Measurements from ENCODE around the gene PLXNB1. TPM values are rescaled to one million over a fixed set of nuclear protein-coding genes. Genes with fewer than 3 reads are reported as not detected.

The PLXNB1 gene
- total RNA-seq, 1 experiment from 2014 or later: 149 TPM

DNA sequence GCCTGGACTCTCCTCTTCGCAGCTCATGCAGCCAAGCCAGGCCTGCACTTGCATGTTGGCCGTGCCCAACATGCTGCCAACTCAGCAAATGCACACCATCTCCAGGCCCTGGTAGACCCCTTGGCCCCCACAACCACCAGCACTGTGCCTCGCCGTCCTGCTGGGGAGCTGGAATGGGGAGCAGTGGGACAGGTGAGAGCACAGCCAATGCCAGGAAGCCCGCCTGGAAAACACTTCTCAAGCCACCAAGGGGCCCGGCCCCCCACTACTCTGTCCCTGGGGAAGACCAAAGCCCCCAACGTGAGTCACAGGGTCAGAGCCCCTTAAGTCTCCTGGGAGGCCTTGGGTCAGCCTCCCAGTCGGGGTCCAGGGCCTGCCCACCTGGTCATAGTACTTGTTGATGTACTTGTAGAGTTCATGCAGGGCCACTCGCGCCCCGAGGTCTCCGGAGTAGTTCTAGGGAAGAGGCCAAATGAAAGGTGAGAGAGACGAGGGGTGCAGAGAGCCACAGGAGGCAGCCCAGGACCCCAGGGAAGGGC lies 24.5 kb downstream of the PLXNB1 start:
- ChIA-PET POLR2A (no interaction called here), CTCF (interaction anchor here (12.8 kb wide), 1 partner anchor 29 kb away, joined by 405 read pairs; no protein-coding TSS in a partner anchor)
- peak overlapping the region; percentile 37 for H3K27ac Mint-ChIP-seq (ENCODE audit: unreplicated experiment)
- TF ChIP-seq, protein P1, sequence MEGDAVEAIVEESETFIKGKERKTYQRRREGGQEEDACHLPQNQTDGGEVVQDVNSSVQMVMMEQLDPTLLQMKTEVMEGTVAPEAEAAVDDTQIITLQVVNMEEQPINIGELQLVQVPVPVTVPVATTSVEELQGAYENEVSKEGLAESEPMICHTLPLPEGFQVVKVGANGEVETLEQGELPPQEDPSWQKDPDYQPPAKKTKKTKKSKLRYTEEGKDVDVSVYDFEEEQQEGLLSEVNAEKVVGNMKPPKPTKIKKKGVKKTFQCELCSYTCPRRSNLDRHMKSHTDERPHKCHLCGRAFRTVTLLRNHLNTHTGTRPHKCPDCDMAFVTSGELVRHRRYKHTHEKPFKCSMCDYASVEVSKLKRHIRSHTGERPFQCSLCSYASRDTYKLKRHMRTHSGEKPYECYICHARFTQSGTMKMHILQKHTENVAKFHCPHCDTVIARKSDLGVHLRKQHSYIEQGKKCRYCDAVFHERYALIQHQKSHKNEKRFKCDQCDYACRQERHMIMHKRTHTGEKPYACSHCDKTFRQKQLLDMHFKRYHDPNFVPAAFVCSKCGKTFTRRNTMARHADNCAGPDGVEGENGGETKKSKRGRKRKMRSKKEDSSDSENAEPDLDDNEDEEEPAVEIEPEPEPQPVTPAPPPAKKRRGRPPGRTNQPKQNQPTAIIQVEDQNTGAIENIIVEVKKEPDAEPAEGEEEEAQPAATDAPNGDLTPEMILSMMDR (IDR thresholded peaks at IDR 0.05; ENCODE audit: insufficient read depth in 1 of 2, low read depth in 1 of 2, low read length in 1 of 2, severe bottlenecking in 1 of 2, unreplicated experiment in 1 of 2): no peak
- no peak for DNase-seq
- Histone ChIP-seq H3K27me3 (replicated peaks; ENCODE audit: control insufficient read depth, insufficient read depth, low read length) (no peaks in the 10 kb centered on the region), H3K36me3 (ENCODE audit: control insufficient read depth, insufficient read depth, low read length) (peaks cover 6% of the 10 kb centered on the region), H3K4me1 (no peaks in the 10 kb centered on the region), H3K4me3 (ENCODE audit: low read depth, low read length) (no peak overlapping the region), H3K9me3 (no peaks in the 10 kb centered on the region)
- no peaks in the 10 kb centered on the region for H3K4me1 Mint-ChIP-seq (ENCODE audit: low read depth, unreplicated experiment)
- H3K27me3 Mint-ChIP-seq (ENCODE audit: insufficient read depth, unreplicated experiment): no peaks in the 10 kb centered on the region
- intact Hi-C loops (cut with micrococcal nuclease; ENCODE audit: unreplicated experiment): no loop called here
- H3K36me3 Mint-ChIP-seq (ENCODE audit: insufficient read depth, unreplicated experiment): peaks cover 75% of the 10 kb centered on the region
- no peaks in the 10 kb centered on the region for H3K9me3 Mint-ChIP-seq (ENCODE audit: unreplicated experiment)
- BruUV-seq (replicated peaks): no TSS peak
- no peak overlapping the region for H3K4me3 Mint-ChIP-seq (ENCODE audit: unreplicated experiment)

DNA sequence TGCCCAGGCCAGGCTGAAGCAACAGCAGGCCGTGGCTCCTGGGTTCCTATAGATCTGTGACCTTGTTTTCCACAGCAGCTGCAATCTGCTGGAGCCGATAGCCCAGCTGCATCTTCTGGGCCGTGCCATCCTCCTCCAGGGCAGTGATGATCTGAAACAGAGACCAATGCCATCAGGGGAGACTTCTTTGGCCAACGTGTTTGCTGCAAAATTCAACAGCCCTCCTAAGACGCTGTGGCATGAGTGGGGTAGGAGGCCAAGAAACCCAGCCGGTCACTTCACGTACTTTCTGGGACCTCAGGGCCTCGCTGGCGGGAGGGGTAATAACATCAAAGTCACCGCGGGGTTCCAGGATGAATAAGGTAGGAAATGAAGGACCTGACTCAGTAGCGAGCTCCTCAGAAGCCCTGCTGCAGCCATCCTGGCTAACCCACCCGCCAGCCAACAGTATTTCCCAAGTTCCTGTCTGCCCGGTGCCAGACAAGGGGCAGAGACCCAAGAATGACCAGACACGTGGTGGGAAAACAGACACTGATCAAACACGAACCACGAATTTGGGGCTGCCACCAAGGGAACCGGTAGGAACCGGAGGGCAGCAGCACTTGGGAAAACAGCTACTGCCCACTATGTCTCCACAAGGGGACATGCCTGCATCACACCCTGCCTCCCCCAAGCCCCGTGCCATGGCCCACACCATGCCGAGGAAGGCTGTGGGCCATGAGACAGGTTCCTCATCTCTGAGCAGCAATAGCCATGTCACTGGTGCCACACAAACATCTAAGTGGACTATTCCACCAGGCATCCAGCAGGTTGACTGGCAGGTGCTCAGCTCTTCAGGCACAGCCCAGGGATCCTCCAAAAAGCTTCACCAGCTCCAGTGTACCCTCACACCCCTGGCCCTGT lies 25.2 kb downstream of the PLXNB1 start:
- TF ChIP-seq, protein P1 (IDR thresholded peaks at IDR 0.05; ENCODE audit: insufficient read depth in 1 of 2, low read depth in 1 of 2, low read length in 1 of 2, severe bottlenecking in 1 of 2, unreplicated experiment in 1 of 2): no peak
- H3K4me3 ChIP-seq (ENCODE audit: low read depth, low read length): no peak overlapping the region
- H3K27me3 ChIP-seq (replicated peaks; ENCODE audit: control insufficient read depth, insufficient read depth, low read length): no peaks in the 10 kb centered on the region
- H3K4me3 Mint-ChIP-seq (ENCODE audit: unreplicated experiment): no peak overlapping the region
- CTCF ChIA-PET: interaction anchor here (12.8 kb wide), 1 partner anchor 30 kb away, joined by 405 read pairs; no protein-coding TSS in a partner anchor
- H3K27ac Mint-ChIP-seq (ENCODE audit: unreplicated experiment): no peak overlapping the region
- intact Hi-C loops (cut with micrococcal nuclease; ENCODE audit: unreplicated experiment): no loop called here
- H3K9me3 ChIP-seq: no peaks in the 10 kb centered on the region
- H3K4me1 ChIP-seq: no peaks in the 10 kb centered on the region
- H3K4me1 Mint-ChIP-seq (ENCODE audit: low read depth, unreplicated experiment): peaks cover 7% of the 10 kb centered on the region
- DNase-seq: peak in 1 of 2 experiments; percentile 23
- no peaks in the 10 kb centered on the region for H3K9me3 Mint-ChIP-seq (ENCODE audit: unreplicated experiment)
- H3K36me3 ChIP-seq (ENCODE audit: control insufficient read depth, insufficient read depth, low read length): peaks cover 5% of the 10 kb centered on the region
- H3K36me3 Mint-ChIP-seq (ENCODE audit: insufficient read depth, unreplicated experiment): peaks cover 69% of the 10 kb centered on the region
- POLR2A ChIA-PET: no interaction called here
- no TSS peak for BruUV-seq (replicated peaks)
- no peaks in the 10 kb centered on the region for H3K27me3 Mint-ChIP-seq (ENCODE audit: insufficient read depth, unreplicated experiment)

DNA sequence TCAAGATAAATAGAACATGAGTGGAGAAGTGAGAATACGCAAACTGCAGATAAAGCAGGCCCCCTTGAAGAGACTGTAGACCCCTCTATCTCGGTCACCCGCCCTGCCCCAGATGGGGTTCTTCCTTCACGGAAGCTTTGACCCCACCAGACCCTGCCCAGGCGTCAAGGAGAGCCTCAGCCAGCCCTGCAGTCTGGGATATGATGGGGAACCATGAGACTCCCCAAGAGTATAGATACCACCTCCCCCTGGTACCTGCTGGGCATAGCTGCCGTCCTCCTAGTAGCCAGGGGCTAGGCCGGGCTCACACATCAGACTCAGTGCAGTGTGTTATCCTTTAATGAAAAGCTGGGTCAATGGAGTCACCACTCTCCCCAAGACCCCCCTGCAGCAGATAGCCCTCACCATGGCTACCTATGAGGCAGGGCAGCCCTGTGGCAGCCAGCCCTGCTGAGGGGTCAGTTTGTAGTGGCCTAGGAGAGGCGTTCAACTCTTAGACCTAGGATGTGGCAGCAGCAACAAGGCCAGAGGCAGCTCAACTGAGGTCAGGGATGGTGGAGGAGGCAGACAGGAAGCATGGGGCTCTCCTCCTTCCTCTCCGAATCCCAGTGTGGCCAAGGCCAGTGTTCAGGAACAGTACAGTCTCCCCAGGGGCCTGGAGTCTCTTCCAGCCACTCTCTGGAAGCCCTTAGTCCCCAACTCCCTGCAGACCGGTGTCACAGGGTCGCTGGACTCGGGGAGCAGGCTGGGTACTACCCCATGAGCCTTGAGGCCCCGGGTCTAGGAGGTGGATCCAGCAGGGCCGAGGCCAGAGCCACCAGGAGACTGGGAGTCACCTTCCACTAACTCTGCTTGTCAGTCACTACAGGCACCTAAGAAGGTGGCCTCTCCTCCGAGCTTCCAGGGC lies 26.1 kb downstream of the PLXNB1 start:
- H3K27ac Mint-ChIP-seq (ENCODE audit: unreplicated experiment): no peak overlapping the region
- no peak overlapping the region for H3K4me3 Mint-ChIP-seq (ENCODE audit: unreplicated experiment)
- intact Hi-C loops (cut with micrococcal nuclease; ENCODE audit: unreplicated experiment): no loop called here
- no peaks in the 10 kb centered on the region for H3K27me3 Mint-ChIP-seq (ENCODE audit: insufficient read depth, unreplicated experiment)
- Histone ChIP-seq H3K36me3 (ENCODE audit: control insufficient read depth, insufficient read depth, low read length) (peaks cover 5% of the 10 kb centered on the region), H3K9me3 (no peaks in the 10 kb centered on the region), H3K4me3 (ENCODE audit: low read depth, low read length) (no peak overlapping the region), H3K27me3 (replicated peaks; ENCODE audit: control insufficient read depth, insufficient read depth, low read length) (no peaks in the 10 kb centered on the region), H3K4me1 (no peaks in the 10 kb centered on the region)
- ChIA-PET POLR2A (no interaction called here), CTCF (interaction anchor here (12.8 kb wide), 1 partner anchor 31 kb away, joined by 405 read pairs; no protein-coding TSS in a partner anchor)
- no peaks in the 10 kb centered on the region for H3K9me3 Mint-ChIP-seq (ENCODE audit: unreplicated experiment)
- no TSS peak for BruUV-seq (replicated peaks)
- peaks cover 74% of the 10 kb centered on the region for H3K36me3 Mint-ChIP-seq (ENCODE audit: insufficient read depth, unreplicated experiment)
- peaks cover 11% of the 10 kb centered on the region for H3K4me1 Mint-ChIP-seq (ENCODE audit: low read depth, unreplicated experiment)
- DNase-seq: peak in 1 of 2 experiments; percentile 32
- TF ChIP-seq, protein P1 (IDR thresholded peaks at IDR 0.05; ENCODE audit: insufficient read depth in 1 of 2, low read depth in 1 of 2, low read length in 1 of 2, severe bottlenecking in 1 of 2, unreplicated experiment in 1 of 2): no peak
